Jurkat, Clone E6-1 (cell line): Measurements from ENCODE around the gene CYFIP1.

Experiments
- DNase-seq: peaks from one replicate; pipeline ENCODE4 v3.0.0-alpha.2; 2011; ENCODE audit warnings: low read depth, low spot score
- H3K4me3 ChIP-seq: 2 replicates; pipeline ENCODE4 v1.5.1; 2011; ENCODE audit warnings: mild to moderate bottlenecking, low read length, control low read depth, moderate library complexity

CYFIP1 gene

DNA sequence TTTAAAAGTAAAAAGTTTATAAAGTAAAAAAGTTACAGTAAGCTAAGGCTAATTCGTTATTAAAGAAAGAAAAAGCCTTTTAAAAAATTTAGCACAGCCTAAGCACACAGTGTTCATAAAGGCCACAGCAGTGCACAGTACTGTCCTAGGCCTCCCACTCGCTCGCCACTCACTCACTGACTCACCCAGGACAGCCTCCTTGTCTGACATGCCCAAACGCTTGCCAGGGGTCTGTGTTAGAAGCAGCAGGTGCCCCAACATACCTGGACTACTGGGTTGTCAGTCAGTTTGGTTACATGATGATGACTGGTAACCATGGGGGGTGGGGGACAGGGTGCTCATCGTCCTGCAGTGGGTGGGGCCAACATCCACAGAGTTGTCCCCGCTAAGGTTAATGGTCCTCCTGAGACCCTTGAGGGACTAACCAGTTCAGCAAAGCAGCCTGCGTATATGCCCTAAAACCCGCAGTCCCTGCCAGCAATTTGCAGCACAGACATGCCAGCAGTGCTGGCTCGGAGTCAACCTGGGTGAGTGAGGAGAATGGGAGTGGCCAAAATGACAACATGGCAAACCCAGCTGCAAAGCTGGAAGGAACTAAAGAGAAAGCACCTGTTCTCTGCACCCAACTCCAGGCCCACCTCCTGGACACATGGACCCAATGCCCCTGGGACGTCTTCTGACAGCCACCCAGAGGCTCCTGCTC is 49.2 kb downstream of the CYFIP1 start:
- DNase-seq = no peak

DNA sequence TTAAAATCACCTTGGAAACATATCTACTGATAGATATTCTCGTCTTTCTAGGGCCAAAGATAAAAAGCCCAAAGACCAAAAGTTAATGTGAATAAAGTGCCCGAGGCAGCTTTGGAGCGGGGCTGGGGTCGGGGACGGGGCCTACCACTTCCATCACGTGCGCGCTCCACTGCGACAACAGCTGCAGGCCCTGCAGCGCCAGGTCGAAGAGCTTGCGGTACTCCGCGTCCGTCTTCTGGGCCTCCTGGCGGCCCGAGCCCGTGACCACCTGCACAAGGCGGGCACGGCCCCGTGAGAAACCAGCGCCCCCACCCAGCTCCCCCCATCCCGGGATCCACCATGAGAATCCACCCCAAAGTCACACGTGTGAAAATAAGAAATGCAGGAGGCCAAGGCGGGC is 52.4 kb downstream of the CYFIP1 start:
- DNase-seq = no peak
- no peak overlapping the region for H3K4me3 ChIP-seq

More for the DNA sequence above, 49.2 kb downstream of the CYFIP1 start:
- no peak overlapping the region for H3K4me3 ChIP-seq

GRCh38 chr15:22925875-22926274 is 54.3 kb downstream of the CYFIP1 start:
- DNase-seq = no peak
- no peak overlapping the region for H3K4me3 ChIP-seq

DNA sequence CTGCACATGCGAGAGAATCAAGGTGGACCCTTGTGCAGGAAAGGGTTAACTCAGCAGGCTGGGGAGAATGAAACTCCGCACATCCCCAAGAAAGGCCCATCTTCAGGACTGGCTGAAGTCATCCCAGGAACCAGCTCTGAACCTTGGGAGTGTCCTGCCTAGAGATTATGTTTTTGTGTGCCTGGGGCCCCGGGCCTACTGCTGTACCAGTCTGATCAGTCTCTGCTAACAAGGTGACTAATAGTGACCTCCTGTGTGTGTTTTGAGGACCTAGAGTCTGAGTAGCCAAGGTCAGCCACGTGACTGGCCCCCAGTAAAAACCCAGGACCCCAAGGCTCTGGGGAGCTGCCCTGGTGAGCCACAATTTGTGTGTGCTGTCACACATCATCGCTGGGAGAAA is 58.2 kb downstream of the CYFIP1 start:
- DNase-seq = no peak
- H3K4me3 ChIP-seq = no peak overlapping the region

DNA sequence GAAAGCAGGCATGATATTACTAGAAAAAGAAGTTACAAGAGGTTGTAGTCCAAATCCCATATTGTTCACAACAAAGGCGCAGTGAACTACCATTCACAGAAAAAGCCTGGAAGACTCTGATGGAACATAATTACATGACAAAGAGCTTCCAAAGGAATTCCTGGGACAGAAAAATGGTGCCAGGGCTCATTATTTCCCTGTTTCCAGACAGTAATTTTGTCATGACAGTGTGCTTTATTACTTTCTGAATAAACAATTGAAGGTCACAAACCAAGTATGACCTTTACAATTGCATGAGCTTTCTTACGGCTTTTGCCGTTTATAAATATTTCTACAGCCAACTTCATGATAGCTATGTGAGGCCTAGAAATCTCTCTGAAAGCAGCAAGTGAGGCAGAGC is 61.0 kb downstream of the CYFIP1 start:
- H3K4me3 ChIP-seq = no peak overlapping the region
- no peak for DNase-seq

DNA sequence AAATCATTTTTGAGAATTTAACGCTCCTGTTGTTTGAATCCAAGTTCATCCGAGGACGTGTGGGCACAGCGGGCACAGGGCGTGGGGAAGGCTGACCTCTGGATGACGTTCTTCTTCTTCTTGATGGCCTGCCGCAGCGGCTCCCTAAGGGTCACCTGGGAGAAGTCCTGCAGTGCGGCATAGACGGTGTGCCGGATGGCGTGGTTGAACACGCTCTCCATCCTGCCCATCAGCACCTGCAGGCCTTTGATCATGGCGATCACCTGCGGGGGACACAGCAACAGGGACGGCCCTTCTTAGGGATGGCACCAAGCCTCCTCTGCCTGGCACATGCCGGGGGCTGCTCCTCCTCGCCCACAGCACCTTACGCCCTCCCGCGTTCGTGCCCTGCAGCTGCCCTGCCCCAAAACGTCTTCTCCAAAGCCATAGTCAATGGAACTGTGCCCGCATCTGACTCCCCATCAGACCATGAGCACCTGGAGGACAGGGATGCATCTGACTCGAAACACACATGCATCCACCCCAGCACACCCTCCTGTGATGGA is 61.5 kb downstream of the CYFIP1 start:
- DNase-seq = no peak
- H3K4me3 ChIP-seq = no peak overlapping the region

DNA sequence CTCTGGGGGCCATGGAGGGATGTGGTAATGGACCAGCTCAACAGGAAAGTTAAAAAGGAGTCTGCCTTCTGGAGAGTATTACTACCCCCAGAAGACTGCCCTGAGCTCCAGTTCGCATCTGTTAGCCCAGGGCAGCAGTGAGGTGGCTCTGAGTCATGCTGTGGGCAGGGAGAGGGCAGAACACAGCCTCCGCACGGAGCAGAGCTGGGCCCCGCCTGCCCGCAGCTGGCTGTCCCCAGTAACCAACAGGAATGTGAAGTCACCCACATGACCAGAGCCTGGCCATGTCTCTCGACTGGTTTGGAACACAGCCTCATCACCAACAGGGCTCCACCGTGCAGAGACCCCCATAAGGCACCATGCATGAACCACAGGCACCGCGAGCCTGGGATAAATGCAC is 62.1 kb downstream of the CYFIP1 start:
- DNase-seq = no peak
- H3K4me3 ChIP-seq = no peak overlapping the region

GRCh38 chr15:22917556-22917955 is 62.6 kb downstream of the CYFIP1 start:
- DNase-seq = no peak
- H3K4me3 ChIP-seq = no peak overlapping the region

- no peak overlapping the region for H3K4me3 ChIP-seq
- DNase-seq = no peak
These were observed 63.4 kb downstream of the CYFIP1 start for GRCh38 chr15:22916606-22917350.

DNA sequence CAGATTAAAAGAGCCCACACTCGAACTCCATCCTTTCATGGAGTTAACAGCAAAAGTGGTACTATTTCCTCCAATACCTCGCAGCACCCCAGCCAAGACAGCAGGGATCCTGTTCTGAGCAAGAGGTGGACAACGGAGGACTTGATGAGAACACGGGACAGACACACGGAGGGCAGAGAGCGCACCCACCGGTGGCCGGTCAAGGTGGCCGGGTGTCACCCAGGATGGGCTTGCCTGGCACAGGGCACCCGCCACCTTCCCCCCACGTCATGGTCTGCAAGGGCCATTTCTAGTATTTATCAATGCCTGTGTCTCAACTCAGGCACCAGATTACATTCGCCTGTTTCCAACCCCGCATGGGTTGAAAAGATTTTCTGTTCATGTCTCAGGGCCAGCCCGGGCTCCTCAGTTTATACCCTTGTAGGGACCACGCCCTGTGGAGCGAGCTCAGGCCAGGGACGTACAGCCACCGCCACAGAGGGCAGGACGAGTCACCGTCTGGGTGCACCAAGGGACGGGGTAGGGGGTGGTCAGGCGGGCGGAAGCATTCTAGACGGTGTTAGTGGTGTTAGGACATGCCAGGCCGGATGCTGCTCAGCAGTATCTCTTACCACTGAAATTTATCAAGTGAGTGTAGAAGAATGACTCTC is 64.2 kb downstream of the CYFIP1 start:
- no peak overlapping the region for H3K4me3 ChIP-seq
- no peak for DNase-seq

- no peak for DNase-seq
- H3K4me3 ChIP-seq = no peak overlapping the region
These were observed 66.4 kb downstream of the CYFIP1 start for GRCh38 chr15:22913646-22914380.

GRCh38 chr15:22912256-22912655 is 67.9 kb downstream of the CYFIP1 start:
- no peak for DNase-seq
- no peak overlapping the region for H3K4me3 ChIP-seq

- no peak for DNase-seq
- no peak overlapping the region for H3K4me3 ChIP-seq
These were observed 68.9 kb downstream of the CYFIP1 start for GRCh38 chr15:22911306-22911705.

DNA sequence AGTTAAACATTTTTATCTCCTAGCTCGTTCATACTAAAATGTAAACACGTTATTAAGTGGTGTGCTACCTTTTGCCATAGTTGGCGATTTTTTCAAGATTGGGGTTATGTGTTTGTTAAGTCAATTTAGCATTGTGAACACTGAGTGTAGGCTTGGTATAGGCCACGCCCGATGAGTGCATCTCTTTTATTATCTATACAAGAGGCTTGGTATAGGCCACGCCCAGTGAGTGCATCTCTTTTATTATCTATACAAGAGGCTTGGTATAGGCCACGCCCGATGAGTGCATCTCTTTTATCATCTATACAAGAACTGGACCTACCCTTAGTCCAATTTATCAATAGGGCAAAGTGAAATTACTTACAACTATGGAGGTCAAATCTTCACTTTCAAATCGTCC is 71.3 kb downstream of the CYFIP1 start:
- no peak for DNase-seq
- no peak overlapping the region for H3K4me3 ChIP-seq

- no peak overlapping the region for H3K4me3 ChIP-seq
- no peak for DNase-seq
These were observed 72.8 kb downstream of the CYFIP1 start for GRCh38 chr15:22907161-22907950.

DNA sequence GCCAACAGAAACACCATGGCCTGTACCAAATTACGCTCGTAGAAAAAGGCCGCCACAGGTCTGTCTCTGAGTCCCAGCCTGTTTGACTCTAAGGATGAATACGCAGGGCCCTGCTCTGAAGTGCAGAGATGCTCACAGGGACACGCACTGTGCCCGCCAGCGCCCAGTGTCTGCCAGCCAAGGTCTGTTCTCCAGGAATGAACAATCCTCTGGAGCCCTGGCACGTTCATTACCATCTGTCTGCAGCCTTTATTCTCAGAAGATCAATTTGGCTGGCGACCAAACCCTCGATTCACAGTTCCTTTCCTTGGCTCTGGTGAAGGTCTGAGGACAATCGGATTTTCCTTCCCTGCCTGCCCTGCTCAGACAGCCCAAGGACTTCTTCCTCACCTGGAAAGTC is 75.4 kb downstream of the CYFIP1 start:
- no peak for DNase-seq
- H3K4me3 ChIP-seq = no peak overlapping the region

DNA sequence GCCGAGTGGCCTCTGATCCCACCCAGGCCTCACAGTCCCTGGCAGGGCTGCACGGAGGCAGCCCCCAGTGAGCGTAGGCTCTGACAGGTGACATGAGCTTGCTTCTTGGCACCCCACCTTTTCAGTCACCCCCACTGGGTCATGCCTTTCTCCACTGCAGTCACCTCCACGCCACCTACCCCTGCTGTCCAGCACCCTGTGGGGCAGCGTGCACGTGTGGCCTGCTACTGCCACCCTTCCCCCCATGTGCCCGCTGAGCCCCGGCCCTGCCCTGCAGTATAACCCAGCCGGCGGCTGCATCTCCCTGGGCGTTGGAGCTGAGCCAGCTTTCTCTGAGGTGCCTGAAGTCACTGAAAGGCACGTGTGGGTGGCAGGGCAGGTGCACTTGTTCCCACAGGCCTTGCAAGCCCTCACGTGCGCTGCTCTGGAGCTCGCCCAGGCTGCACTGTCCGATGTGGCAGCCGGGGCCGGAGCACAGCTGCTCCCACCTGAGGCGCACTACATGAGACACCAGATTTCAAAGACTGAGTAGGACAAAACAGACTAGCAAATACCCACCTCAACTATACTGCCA is 76.1 kb downstream of the CYFIP1 start:
- no peak for DNase-seq
- no peak overlapping the region for H3K4me3 ChIP-seq

- DNase-seq = no peak
- H3K4me3 ChIP-seq = no peak overlapping the region
These were observed 76.7 kb downstream of the CYFIP1 start for GRCh38 chr15:22903427-22903826.
